BJ (cell line): Measurements from ENCODE around the gene PXK. TPM values are rescaled to one million over a fixed set of nuclear protein-coding genes. Genes with fewer than 3 reads are reported as not detected.

Experiments used
- CTCF ChIA-PET: fragments of 350-600 bp; formaldehyde crosslinking; extraction: SDS; loops from one replicate; lab custom pipeline; 2021; ENCODE audit warnings: antibody characterized with exemption, inconsistent platforms; lab: Yijun Ruan, JAX
- POLR2A ChIA-PET: fragments of 300-600 bp; sonication (Branson Sonifier 250); formaldehyde crosslinking; extraction: SDS; loops from one replicate; lab custom pipeline; 2021; ENCODE audit warnings: antibody characterized with exemption; lab: Charles Lee
- DNase-seq: peaks from one replicate; pipeline ENCODE4 v3.0.0-alpha.2; 2011; ENCODE audit warnings: low read depth
- H3K27me3 ChIP-seq: 2 replicates; pipeline ENCODE4 v1.6.0; 2011; ENCODE audit warnings: low read length; ENCODE audit not compliant: control insufficient read depth, insufficient read depth
- H3K36me3 ChIP-seq: 2 replicates; pipeline ENCODE4 v1.5.1; 2011; ENCODE audit warnings: low read length; ENCODE audit not compliant: control insufficient read depth, insufficient read depth
- H3K4me3 ChIP-seq: 2 replicates; pipeline ENCODE4 v1.5.1; 2011; ENCODE audit warnings: low read depth, mild to moderate bottlenecking, control low read depth, low read length
- polyA plus RNA-seq: library from polyadenylated mRNA; depleted of rRNA; stranded (reverse); fragments of >200 nt; gene quantifications from 2 replicates; pipeline ENCODE4 v1.2.3, GENCODE V29; 2011
- TF ChIP-seq, protein P1 (sequence below): IDR thresholded peaks from 2 replicates; pipeline ENCODE4 v1.5.1; 2011; ENCODE audit warnings: low read depth, mild to moderate bottlenecking, control low read depth, inconsistent platforms, low read length, moderate library complexity; ENCODE audit not compliant: insufficient read depth

Gene PXK
- polyA plus RNA-seq, 1 experiment: 36.4 TPM

DNA sequence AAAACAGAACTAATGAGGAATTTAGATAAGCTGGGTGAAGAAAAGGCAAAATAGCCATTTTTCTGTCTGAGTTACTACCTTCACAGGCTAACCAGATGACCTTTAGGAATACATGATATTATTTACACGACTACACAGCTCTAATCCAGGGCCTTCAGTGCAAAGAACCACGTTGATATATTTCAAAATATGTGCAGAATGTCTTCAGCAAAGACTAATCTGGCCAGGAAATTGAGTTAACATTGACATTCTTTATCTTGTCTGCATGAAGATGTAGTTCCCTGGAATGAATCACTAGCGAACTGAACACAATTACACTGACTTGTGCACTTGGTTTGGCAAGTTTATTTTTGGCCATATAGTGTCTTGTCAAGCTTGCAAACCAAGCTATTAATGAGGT lies 59.5 kb downstream of the PXK start:
- no peak for DNase-seq
- Histone ChIP-seq H3K36me3 (peaks cover 1% of the 10 kb centered on the region), H3K27me3 (no peaks in the 10 kb centered on the region), H3K4me3 (no peak overlapping the region)
- POLR2A ChIA-PET: interaction anchor here (0.8 kb wide), 1 partner anchor 59 kb away, joined by 6 read pairs; the partner anchor contains the start of gene PXK
- TF ChIP-seq, protein P1, sequence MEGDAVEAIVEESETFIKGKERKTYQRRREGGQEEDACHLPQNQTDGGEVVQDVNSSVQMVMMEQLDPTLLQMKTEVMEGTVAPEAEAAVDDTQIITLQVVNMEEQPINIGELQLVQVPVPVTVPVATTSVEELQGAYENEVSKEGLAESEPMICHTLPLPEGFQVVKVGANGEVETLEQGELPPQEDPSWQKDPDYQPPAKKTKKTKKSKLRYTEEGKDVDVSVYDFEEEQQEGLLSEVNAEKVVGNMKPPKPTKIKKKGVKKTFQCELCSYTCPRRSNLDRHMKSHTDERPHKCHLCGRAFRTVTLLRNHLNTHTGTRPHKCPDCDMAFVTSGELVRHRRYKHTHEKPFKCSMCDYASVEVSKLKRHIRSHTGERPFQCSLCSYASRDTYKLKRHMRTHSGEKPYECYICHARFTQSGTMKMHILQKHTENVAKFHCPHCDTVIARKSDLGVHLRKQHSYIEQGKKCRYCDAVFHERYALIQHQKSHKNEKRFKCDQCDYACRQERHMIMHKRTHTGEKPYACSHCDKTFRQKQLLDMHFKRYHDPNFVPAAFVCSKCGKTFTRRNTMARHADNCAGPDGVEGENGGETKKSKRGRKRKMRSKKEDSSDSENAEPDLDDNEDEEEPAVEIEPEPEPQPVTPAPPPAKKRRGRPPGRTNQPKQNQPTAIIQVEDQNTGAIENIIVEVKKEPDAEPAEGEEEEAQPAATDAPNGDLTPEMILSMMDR: no peak
- CTCF ChIA-PET: interaction anchor here (0.7 to 1.2 kb wide), 3 partner anchors 8 to 1157 kb away, joined by 3 to 4 read pairs (median 4); no protein-coding TSS in a partner anchor

DNA sequence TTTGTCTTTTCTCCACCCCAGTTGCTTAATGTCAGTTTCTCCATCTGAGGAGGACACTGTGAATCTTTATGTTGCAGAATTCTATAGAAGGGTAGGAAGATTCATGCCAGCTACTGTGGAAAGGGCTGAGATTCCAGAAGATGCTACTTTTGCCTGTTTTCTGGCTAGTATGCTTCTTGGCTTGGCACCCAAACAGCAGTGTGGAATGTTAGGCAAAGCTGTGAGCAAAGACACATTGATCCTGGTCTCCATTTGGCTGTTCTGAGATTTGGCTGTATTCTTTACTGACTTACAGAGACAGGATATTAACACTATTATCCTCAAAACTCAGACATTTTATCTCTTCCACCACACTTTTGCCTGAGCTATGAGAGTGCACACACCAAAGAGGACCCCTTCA lies 61.6 kb downstream of the PXK start:
- CTCF ChIA-PET: interaction anchor here (0.9 kb wide), 1 partner anchor 17 kb away, joined by 3 read pairs; no protein-coding TSS in a partner anchor
- Histone ChIP-seq H3K27me3 (no peaks in the 10 kb centered on the region), H3K4me3 (no peak overlapping the region), H3K36me3 (peaks cover 9% of the 10 kb centered on the region)
- DNase-seq: no peak
- TF ChIP-seq, protein P1: no peak
- POLR2A ChIA-PET: no interaction called here

DNA sequence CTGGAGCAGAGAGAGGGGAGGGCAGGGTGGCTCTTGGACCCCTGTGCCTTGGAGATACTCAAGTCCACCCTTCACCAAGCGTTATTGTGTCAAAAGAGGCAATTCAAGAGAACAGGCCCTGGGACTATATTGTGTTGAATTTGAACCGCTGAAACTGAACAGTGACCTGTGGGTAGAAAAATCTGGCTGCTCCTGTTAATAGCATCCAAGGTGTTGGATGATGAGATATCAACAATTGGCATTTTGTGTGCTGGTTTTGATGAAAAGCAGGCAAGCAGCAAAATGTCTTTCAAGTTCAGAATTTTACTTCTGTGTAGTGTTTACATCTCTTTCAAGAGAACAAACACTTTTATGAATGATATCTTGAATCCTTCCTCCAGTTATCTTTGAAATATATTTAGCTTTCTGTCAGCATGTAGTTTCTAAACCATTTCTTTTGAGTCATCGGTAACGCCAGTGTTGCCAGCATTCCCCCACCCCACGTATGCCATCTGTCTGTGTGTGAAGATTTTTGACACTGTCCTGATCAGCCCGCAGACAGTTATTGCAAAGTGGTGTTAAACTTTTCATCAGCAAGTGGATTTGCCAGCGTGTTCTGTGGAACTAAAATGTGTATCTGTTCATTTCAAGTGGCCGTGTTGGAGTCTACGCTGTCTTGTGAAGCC lies 66.1 kb downstream of the PXK start:
- TF ChIP-seq, protein P1: no peak
- no peaks in the 10 kb centered on the region for H3K27me3 ChIP-seq
- DNase-seq: no peak
- no peak overlapping the region for H3K4me3 ChIP-seq
- peaks cover 11% of the 10 kb centered on the region for H3K36me3 ChIP-seq
- CTCF ChIA-PET: interaction anchor here (1.0 kb wide), 1 partner anchor 77 kb away, joined by 3 read pairs; no protein-coding TSS in a partner anchor
- POLR2A ChIA-PET: interaction anchor here (0.6 kb wide), 1 partner anchor 10 kb away, joined by 3 read pairs; no protein-coding TSS in a partner anchor

DNA sequence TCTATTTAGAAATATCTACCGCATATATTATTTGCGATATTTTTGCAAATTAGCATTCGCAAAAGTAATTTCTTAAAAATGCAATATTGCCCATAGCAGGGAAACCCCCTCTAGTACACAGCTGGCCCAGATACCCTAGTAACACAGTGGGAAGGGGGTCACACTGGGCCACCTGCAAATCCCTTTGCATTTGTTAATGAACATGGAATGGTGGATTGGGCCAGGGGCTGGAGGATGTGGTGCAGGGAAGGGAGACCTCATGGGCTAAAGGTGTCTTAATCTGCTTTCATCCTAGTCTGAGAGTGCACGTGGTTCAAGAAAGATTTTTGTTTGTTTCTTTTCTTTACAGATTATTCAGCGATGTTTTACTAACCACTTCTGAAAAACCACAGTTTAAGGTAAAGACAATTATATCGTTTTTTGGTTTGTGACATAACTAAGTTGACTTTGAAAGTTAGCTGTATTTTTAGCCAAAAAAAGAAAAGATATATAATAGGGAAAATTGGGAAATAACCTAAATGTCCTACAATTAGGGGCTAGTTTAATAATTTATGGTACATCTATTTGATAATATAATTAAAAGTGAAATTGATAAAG lies 70.9 kb downstream of the PXK start:
- Histone ChIP-seq H3K36me3 (peaks cover 5% of the 10 kb centered on the region), H3K27me3 (no peaks in the 10 kb centered on the region), H3K4me3 (no peak overlapping the region)
- TF ChIP-seq, protein P1: no peak
- POLR2A ChIA-PET: no interaction called here
- CTCF ChIA-PET: interaction anchor here (0.8 to 1.3 kb wide), 3 partner anchors 11 to 79 kb away, joined by 3 to 4 read pairs (median 3); no protein-coding TSS in a partner anchor
- DNase-seq: no peak

DNA sequence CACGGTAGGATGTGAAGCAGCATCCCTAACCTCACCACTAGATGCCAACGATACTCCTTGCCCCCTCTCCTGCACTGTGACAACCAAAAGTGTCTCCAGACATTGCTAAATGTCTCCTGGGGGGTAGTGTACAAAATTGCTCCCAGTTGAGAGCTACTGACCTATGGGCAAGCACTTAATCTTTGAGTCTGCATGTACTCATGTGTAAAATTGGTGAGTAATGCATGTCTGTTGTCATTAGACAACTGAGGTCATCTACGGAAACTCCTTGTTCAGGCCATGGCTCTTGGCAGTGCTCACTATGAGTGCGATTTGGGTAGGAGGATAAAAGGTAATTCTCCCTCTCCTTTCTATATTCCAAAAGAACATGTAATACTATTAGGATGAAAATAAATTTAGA lies 71.7 kb downstream of the PXK start:
- no peak for DNase-seq
- Histone ChIP-seq H3K36me3 (peaks cover 6% of the 10 kb centered on the region), H3K4me3 (no peak overlapping the region), H3K27me3 (no peaks in the 10 kb centered on the region)
- ChIA-PET CTCF (interaction anchor here (0.9 to 1.3 kb wide), 2 partner anchors 11 to 79 kb away, joined by 3 to 4 read pairs; no protein-coding TSS in a partner anchor), POLR2A (no interaction called here)
- TF ChIP-seq, protein P1: no peak
